Cerebellar nuclear complex (tissue), 1 donor: ENCODE data around the gene EML1.

Source experiments
- DNase-seq, 2 experiments: peaks; one replicate each; lab custom pipeline; 2025; lab: John Stamatoyannopoulos, UW

Gene EML1

GRCh38 chr14:99793213-99794150, at the start of gene EML1:
EML1 (plus strand) TSS chr14:99793413; CDS start chr14:99793477, 64 bp downstream.
- no peak for DNase-seq

DNA sequence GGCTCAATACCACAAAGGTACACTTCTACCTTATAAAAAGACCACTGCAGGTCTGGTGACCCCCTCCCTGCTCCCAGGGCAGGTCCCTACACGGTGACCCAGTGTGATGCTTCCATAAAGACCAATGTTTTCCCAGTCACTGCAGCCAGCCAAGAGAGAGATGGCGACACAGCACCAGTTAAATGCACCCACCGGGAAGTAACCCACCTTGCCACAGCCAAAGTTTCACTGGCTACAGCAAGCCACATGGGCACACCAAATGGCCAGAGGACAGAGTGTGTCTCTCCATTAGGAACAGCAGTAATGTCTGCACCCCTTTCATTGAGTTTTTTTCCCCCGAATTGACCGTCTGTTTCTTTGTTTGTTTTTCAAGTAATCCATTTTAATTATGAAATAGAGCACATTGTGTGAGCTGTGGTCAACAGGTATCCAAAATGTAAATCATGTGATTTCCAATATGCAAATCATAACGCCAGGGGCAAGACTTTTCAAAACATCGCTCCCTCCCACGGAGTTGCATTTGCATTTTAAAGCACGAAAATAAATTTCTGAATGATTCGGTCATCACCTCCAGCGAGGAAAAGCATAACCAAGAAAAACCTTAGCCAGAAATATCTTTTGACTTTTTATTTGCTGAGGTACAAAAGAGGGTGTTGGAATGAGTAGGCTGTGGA, 48.9 kb upstream of the EML1 start:
- DNase-seq: no peak

GRCh38 chr14:99744873-99745224, 48.4 kb upstream of the EML1 start:
- DNase-seq: no peak

DNA sequence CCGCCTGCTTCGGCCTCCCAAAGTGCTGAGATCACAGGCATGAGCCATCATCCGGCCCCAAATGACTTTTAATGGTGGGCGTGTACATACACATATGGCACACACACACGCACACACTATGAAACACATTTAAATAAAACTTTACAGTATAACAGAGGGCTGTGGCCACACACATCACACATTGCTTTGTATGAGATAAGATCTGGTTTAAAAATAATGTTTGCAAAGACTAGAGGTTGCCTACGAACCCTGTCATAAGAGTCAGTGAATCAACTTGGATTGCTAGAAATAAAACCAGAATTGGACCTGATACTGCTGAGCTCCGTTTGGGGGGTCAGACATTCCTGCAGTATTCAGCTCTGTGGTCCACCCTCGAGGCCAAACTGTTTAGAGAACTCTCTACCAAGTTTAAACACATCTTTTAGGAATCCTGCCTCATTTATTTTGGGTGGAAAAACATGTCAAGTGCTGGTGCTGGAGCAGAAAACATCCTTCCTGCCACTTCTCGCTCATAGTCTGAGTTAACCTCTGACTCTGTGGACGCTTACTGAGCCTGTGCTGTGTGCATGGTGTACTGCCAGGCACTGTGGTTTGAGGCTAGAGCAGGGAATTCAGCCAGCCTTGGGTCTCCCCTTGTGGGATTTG, 47.8 kb upstream of the EML1 start:
- DNase-seq: no peak

DNA sequence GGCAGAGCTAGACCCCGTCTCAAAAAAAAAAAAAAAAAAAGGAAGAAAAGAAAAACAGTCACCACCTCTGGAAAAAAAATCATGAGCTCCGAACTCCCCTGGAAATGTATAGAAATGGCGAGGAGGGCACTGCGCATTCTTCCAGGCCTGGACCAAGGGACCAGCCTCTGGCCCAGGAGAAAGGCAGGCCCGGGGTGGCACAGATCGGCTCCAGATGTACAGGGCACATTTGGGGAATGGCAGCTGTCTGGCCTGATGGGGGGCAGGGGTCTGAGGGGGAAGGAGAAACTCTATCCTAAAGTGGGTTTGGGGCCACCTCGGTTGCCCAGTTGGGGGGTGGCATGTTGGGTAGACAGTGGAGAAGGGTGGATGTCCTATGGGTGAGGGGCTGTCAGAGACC, 46.0 kb upstream of the EML1 start:
- DNase-seq: no peak

GRCh38 chr14:99747582-99748330, 45.5 kb upstream of the EML1 start:
- DNase-seq: no peak

DNA sequence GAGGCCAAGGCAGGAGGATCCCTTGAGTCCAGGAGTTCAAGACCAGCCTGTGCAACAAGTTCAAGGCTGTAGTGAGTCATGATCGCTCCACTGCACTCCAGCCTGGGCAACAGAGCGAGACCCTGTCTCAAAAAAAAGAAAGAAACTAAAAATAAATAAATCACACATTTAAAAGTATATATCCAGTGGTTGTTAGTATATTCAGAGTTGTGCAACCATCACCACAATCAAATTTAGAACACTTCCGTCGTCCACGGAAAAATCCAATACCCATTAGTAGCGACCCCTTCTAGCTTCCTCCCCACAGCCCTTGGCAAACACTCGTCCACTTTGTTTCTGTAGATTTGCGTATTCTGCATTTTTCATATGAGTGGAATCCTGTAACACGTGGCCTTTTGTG, 44.7 kb upstream of the EML1 start:
- DNase-seq: no peak

- DNase-seq: no peak
Measured at GRCh38 chr14:99749142-99749541, 44.1 kb upstream of the EML1 start.

DNA sequence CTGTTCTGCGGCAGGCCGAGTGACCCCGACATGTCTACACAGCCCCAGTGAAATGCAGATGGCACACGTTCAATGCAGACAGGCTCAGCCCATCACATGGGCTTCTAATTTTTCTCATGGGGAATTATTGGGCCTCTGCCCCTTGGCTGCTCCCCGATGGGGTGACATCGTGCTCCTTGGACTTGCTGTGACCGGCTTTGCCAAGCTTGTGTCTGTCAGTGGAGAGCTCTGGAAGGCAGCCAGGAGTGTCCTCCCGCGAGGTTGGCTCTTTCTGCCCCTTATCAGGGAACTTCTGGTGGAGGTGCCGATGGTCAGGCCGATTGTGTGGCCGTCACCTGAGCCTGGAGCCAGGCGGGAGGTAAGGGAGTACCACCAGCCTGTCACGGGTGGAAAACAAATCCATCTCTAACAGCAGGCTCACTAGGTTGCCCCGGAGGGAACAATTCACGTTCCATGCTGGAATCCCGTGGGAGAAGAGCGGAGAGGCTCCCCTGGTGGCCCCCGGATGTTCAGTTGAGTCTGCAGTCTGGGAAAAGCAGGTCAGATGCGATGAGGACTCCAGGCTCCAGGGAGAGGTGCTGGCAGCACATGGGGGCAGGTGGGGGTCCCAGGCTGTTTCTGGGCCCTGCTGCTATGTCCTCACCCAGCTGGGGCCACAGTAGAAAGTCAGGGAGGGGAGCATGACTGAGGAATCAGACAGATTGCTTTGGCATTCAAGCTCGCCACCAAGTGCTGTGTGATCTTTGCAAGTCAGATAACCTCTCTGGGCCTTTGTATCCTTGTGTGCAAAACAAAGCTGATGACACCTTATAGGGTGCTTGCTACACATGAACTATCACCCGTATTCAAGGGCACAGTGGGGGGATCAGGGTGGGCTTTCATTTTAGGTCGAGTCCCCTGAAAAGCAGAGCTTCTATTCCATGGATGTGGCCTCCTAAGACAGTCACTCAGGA, 43.2 kb upstream of the EML1 start:
- DNase-seq: no peak

- DNase-seq: no peak
Measured at GRCh38 chr14:99750746-99751450, 42.3 kb upstream of the EML1 start.

DNA sequence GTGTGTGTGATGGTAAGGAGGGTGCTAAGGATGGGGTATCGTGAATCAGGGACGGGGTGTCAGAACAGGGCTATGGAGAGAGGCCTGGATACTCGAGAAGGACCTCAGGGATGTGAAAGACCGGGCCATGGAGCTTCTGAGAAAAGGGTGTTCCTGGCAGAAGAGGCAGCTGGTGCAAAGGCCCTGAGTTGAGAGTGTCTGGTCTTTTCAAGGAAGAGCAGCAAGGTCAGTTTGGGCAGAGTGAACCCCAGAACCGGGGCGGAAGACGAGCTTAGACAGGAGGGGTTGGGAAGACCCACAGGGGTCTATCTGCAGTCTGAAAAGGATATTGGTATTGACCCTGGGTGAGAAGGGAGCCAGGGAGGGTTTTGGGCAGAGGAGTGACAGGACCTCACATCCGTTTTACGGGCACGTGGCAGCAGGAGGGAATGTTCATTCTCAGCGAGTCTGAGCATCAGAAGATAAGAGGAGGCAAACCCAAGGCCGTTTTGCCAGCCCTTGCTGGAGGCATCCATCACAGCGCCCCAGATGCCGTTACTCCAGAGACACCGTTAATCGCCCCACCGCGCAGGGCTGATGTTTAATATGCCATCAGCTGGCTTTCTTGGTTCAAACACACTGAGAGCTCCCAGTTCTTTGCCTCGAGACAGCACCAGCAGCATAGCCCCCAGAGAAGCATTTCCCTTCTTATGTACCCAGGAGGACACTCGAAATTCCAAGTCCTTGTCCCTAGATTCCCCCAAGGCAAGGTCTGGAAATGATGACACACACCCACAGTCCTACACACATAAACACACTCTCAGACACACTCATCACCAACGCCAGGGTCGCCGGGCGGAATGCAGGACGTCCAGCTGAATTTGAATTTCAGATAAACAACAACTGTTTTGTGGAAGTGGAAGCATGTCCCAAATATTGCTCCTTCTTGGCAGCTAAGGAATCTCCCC, 41.4 kb upstream of the EML1 start:
- no peak for DNase-seq

DNA sequence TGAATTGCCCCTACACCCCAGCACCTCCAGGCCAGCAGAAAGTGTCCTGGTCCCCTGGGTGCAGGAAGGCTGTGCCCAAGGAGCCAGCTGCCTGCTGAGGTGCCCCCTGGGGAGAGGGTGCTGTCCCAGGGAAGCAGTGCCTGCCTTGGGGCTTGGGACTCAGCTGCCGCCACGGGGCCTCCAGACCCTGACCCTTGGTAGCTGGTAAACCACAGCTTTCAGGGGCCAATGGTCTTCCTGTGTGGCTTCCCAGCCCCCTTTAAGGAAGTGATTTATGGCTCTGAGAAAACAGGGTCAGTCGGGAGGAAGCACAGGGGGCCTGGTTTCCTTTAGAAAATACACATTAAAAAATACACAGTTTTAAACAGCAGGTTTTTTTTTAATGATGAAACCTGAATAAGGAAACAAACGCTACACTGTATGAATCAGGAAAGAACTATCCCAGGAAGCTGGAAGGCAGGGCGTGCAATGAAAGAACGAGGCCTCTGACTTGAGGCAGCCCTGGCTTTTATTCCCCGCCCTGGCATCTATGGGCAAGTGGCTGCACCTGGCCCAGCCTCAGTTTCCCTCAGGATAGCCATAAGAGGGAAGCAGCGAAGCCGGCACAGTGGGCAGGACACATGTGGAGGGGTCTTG, 40.6 kb upstream of the EML1 start:
- no peak for DNase-seq

GRCh38 chr14:99753225-99754140, 39.7 kb upstream of the EML1 start:
- no peak for DNase-seq

- DNase-seq: no peak
Measured at GRCh38 chr14:99754141-99755067, 38.8 kb upstream of the EML1 start.

- no peak for DNase-seq
Measured at GRCh38 chr14:99755068-99755405, 38.2 kb upstream of the EML1 start.
